Neural crest cell (in vitro differentiated cells): ENCODE data around the gene IBTK. TPM values are rescaled to one million over a fixed set of nuclear protein-coding genes. Genes with fewer than 3 reads are reported as not detected.

Experiments
- DNase-seq: peaks from one replicate; pipeline ENCODE4 v3.0.0; 2021; ENCODE audit warnings: low read depth, mixed read lengths, low spot score
- H3K27ac Mint-ChIP-seq: one replicate; pipeline ENCODE4 v1.8.0; 2021; ENCODE audit warnings: mild to moderate bottlenecking, mixed read lengths; ENCODE audit not compliant: unreplicated experiment
- H3K27me3 Mint-ChIP-seq: 2 replicates; pipeline ENCODE4 v1.8.0; 2021; ENCODE audit warnings: low read depth, mild to moderate bottlenecking, mixed read lengths
- H3K36me3 Mint-ChIP-seq: 2 replicates; pipeline ENCODE4 v1.8.0; 2021; ENCODE audit warnings: low read depth, mild to moderate bottlenecking, mixed read lengths
- H3K4me1 Mint-ChIP-seq: 2 replicates; pipeline ENCODE4 v1.8.0; 2021; ENCODE audit warnings: mixed read lengths
- H3K4me3 Mint-ChIP-seq: one replicate; pipeline ENCODE4 v1.8.0; 2021; ENCODE audit warnings: mild to moderate bottlenecking, mixed read lengths
- H3K9me3 Mint-ChIP-seq: 2 replicates; pipeline ENCODE4 v1.8.0; 2021; ENCODE audit warnings: mixed read lengths
- total RNA-seq: library from RNA; stranded (reverse); gene quantifications from 2 replicates; pipeline ENCODE4 v1.2.1, GENCODE V29; 2021
- TF ChIP-seq, protein P1 (sequence below): fragments of 200-600 bp; sonication (generic); conservative IDR thresholded peaks from 2 replicates; pipeline ENCODE4 v1.5.0; 2021; ENCODE audit warnings: antibody characterized with exemption, mild to moderate bottlenecking

The IBTK gene
- total RNA-seq, 1 donor from 2014 or later, result 26.5 TPM

DNA sequence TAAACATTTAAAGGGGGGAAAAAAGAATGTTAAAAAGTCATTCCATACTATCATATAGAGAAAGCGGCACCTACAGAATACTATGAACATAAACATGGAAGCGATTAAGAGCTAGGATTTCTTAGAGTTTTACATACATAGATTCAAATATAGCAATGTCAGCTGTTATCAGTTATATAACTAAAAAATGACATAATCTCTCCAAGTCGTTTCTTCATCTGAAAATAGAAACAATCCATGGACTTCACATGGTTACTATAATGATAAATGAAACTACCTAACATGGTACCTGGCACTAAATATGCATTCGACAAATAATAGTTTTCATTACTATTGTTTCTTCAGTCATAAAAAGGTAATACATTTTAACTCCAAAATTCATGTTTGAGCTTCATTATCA lies 3.7 kb downstream of the IBTK start:
- peaks cover 52% of the 10 kb centered on the region for H3K4me1 Mint-ChIP-seq
- no peak overlapping the region for H3K27ac Mint-ChIP-seq
- H3K27me3 Mint-ChIP-seq, result no peaks in the 10 kb centered on the region
- H3K4me3 Mint-ChIP-seq, result no peak overlapping the region
- H3K9me3 Mint-ChIP-seq, result peaks cover 2% of the 10 kb centered on the region
- TF ChIP-seq, protein P1, sequence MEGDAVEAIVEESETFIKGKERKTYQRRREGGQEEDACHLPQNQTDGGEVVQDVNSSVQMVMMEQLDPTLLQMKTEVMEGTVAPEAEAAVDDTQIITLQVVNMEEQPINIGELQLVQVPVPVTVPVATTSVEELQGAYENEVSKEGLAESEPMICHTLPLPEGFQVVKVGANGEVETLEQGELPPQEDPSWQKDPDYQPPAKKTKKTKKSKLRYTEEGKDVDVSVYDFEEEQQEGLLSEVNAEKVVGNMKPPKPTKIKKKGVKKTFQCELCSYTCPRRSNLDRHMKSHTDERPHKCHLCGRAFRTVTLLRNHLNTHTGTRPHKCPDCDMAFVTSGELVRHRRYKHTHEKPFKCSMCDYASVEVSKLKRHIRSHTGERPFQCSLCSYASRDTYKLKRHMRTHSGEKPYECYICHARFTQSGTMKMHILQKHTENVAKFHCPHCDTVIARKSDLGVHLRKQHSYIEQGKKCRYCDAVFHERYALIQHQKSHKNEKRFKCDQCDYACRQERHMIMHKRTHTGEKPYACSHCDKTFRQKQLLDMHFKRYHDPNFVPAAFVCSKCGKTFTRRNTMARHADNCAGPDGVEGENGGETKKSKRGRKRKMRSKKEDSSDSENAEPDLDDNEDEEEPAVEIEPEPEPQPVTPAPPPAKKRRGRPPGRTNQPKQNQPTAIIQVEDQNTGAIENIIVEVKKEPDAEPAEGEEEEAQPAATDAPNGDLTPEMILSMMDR, result no peak
- H3K36me3 Mint-ChIP-seq, result peaks cover 18% of the 10 kb centered on the region
- no peak for DNase-seq

DNA sequence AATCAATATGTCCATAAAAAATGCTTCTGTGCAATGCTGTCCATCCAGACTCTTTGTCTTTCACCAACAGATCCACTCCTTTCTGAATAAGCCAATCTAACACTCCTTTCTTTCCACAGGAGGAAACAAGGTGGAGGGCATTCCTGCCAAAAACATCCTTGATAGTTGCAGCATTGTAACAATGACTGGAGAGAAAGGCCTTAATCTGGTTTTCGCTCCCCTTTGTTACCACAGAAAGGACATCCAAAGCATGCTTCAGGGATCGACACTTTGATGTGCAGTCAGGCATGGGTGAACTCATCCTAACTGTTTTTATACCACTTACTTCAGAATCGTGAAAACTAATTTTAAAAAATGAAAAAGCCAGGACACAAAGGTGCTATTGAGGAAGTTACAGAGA lies 7.4 kb downstream of the IBTK start:
- no peaks in the 10 kb centered on the region for H3K27me3 Mint-ChIP-seq
- H3K27ac Mint-ChIP-seq, result peak overlapping the region; percentile 72
- H3K9me3 Mint-ChIP-seq, result peaks cover 2% of the 10 kb centered on the region
- H3K36me3 Mint-ChIP-seq, result peaks cover 12% of the 10 kb centered on the region
- H3K4me3 Mint-ChIP-seq, result no peak overlapping the region
- DNase-seq, result no peak
- TF ChIP-seq, protein P1, result no peak
- peaks cover 24% of the 10 kb centered on the region for H3K4me1 Mint-ChIP-seq

DNA sequence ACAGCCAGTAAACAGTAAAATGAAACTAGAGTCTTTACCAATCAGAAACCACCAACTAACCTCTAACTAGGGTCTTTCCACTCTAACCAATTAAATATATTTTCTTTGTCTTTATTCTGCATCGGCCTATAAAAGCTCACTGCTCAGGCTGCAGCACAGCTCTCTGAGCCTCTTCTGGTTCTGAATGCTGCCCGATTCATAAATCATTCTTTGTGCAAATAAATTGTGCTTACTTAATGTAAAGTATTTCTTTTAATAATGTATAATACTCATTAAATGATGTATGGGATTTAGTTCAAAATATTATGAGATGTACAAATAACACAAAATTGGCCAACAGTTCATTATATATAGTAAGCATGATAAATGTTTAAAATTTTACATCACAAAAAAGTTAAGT lies 7.9 kb downstream of the IBTK start:
- Mint-ChIP-seq H3K27ac (no peak overlapping the region), H3K4me3 (no peak overlapping the region), H3K36me3 (peaks cover 12% of the 10 kb centered on the region), H3K9me3 (peaks cover 2% of the 10 kb centered on the region), H3K4me1 (peaks cover 18% of the 10 kb centered on the region), H3K27me3 (no peaks in the 10 kb centered on the region)
- no peak for DNase-seq
- TF ChIP-seq, protein P1, result no peak

DNA sequence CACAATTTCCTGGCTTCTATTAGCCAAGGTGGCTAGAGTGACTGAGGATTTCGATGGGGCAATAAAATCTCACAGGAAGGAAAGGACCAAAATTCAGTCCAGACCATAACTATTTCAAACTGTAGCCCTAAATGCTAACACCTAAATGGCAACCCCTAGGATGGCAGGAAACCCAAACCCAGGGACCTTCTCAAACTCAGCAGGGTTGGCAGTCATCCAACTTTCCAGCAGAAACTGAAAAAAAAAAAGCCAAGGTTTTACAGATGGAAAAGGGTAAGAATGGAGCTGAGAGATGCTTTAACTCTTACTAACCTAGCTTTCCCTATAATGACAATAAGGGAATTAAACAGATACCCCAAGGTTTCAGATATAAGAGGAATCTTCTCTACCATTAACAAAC lies 10.5 kb downstream of the IBTK start:
- no peak overlapping the region for H3K27ac Mint-ChIP-seq
- TF ChIP-seq, protein P1, result no peak

DNA sequence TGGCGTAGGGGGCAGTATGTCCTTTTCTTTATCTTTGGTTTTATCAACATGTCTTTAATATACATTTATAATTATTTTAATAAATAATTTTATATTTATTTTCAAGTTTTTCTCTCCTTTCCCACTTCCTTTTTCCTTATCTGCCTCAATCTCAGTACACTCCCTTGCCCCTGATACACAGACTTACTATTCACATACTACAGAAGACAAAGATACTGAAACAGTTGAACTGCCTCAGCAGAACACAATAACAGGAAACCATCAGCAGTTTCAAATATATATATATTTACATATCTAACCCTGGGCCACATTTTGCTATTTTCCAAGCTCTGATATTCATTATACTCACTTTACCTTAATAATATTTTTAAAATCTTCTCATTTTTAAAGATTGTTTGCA lies 19.8 kb downstream of the IBTK start:
- H3K4me1 Mint-ChIP-seq, result no peaks in the 10 kb centered on the region
- peaks cover 17% of the 10 kb centered on the region for H3K36me3 Mint-ChIP-seq
- H3K9me3 Mint-ChIP-seq, result no peaks in the 10 kb centered on the region
- no peak for DNase-seq
- no peak overlapping the region for H3K4me3 Mint-ChIP-seq
- H3K27ac Mint-ChIP-seq, result no peak overlapping the region
- H3K27me3 Mint-ChIP-seq, result no peaks in the 10 kb centered on the region
- TF ChIP-seq, protein P1, result no peak

More for the DNA sequence above, 10.5 kb downstream of the IBTK start:
- peaks cover 13% of the 10 kb centered on the region for H3K4me1 Mint-ChIP-seq
- H3K4me3 Mint-ChIP-seq, result no peak overlapping the region
- no peaks in the 10 kb centered on the region for H3K9me3 Mint-ChIP-seq
- H3K36me3 Mint-ChIP-seq, result peaks cover 12% of the 10 kb centered on the region
- DNase-seq, result no peak
- H3K27me3 Mint-ChIP-seq, result no peaks in the 10 kb centered on the region

DNA sequence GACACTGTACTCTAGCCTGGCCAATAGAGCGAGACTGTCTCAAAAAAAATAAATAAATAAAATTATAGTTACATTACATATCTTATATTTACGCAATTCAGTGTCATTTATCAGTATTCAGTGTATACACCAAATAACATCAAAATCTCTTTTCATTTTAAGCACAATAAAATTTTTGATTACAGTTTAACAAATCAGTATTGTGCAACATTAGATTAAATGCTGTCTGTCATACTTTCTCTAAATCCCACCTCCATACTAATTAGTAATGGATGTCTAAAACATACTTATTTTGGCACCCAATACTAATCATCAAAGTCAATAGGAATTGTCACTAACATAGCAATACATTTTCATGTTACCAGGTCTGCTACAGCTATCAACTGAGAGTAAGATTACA lies 27.4 kb downstream of the IBTK start:
- H3K4me3 Mint-ChIP-seq, result no peak overlapping the region
- no peaks in the 10 kb centered on the region for H3K9me3 Mint-ChIP-seq
- H3K36me3 Mint-ChIP-seq, result peaks cover 13% of the 10 kb centered on the region
- no peak overlapping the region for H3K27ac Mint-ChIP-seq
- TF ChIP-seq, protein P1, result no peak
- no peaks in the 10 kb centered on the region for H3K27me3 Mint-ChIP-seq
- no peaks in the 10 kb centered on the region for H3K4me1 Mint-ChIP-seq
- DNase-seq, result no peak
